ENCODE measurements around the gene GDF9. TPM values are rescaled to one million over a fixed set of nuclear protein-coding genes. Genes with fewer than 3 reads are reported as not detected.

The GDF9 gene
- total and polyA plus RNA-seq, 10 of the 15 experiments (the other 5 are each of a cell fraction or from before 2014, with no cell fraction given), result 0.11 to 1.5 (median 0.34) TPM

DNA sequence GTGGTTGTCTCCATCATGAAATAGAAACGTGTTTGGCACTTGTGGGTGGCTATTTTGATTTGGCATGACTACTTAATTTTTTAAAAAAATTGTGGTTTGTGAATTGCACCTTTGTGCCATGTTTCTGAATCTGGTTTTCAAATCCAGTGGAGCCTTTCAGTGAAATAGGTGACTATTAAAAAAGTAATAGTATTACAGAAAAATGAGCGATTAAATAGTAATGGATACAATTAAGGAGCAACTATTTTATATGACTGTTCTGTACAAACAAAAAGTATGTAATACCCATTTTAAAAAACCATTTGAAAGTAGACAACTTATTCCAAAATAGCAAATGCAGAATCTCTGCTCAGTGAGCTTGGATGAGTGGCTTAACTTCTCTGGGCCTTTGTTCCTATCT, 50.2 kb downstream of the GDF9 start (continued):
- TF ChIP-seq, protein P1, sequence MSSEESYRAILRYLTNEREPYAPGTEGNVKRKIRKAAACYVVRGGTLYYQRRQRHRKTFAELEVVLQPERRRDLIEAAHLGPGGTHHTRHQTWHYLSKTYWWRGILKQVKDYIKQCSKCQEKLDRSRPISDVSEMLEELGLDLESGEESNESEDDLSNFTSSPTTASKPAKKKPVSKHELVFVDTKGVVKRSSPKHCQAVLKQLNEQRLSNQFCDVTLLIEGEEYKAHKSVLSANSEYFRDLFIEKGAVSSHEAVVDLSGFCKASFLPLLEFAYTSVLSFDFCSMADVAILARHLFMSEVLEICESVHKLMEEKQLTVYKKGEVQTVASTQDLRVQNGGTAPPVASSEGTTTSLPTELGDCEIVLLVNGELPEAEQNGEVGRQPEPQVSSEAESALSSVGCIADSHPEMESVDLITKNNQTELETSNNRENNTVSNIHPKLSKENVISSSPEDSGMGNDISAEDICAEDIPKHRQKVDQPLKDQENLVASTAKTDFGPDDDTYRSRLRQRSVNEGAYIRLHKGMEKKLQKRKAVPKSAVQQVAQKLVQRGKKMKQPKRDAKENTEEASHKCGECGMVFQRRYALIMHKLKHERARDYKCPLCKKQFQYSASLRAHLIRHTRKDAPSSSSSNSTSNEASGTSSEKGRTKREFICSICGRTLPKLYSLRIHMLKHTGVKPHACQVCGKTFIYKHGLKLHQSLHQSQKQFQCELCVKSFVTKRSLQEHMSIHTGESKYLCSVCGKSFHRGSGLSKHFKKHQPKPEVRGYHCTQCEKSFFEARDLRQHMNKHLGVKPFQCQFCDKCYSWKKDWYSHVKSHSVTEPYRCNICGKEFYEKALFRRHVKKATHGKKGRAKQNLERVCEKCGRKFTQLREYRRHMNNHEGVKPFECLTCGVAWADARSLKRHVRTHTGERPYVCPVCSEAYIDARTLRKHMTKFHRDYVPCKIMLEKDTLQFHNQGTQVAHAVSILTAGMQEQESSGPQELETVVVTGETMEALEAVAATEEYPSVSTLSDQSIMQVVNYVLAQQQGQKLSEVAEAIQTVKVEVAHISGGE (CRISPR knock-in tag; IDR thresholded peaks at IDR 0.05), result no peak

DNA sequence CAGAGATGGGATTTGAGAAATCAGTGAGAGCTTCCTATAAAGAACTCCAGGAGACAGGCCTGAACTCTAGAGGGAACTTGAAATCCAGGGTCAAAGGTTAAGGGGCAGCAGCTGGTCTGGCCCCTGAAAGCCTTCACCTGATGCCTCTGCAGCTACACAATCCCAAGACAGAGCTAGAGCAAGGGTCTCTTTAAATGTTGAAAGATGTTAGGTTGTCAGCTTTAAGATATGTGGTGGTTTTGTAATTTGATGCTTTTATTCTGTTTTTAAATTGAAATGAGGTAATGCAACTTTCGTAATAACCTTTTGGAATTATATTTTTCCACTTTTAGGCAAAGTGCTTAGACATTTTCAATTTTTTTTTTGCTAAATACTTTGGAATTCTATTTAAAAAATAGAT, 50.8 kb downstream of the GDF9 start:
- WGBS (ENCODE audit: insufficient coverage, insufficient replicate concordance, low lambda C conversion rate, missing lambda C conversion rate), result 100% methylated on average over 1 of the region's 1 CpG
- DNase-seq (ENCODE audit: low read depth, low spot score), result no peak
- H3K4me1 ChIP-seq (ENCODE audit: control insufficient read depth, insufficient read depth, low read length), result no peaks in the 10 kb centered on the region; the same call in 1 of the 2 replicates
- intact Hi-C loops (cut with micrococcal nuclease; ENCODE audit: unreplicated experiment), result no loop called here
- CTCF ChIA-PET, result interaction anchor here (0.7 to 7.7 kb wide), 8 partner anchors 13 to 315 kb away, joined by 3 to 136 read pairs (median 4); partner anchors contain the start of gene CCNI2
- H3K27ac ChIP-seq (ENCODE audit: control insufficient read depth, insufficient read depth), result no peak overlapping the region
- H3K4me2 ChIP-seq (ENCODE audit: control insufficient read depth, insufficient read depth), result no peak overlapping the region
- peaks cover 0 to 11% of the 10 kb centered on the region in 2 experiments; a peak in 2 of 4 replicates for H3K27me3 ChIP-seq (replicated peaks in 1 of 2; ENCODE audit: control insufficient read depth in 2 of 2, insufficient read depth in 2 of 2, low read length in 1 of 2)
- H3K4me3 ChIP-seq, result no peak overlapping the region
- no peaks in the 10 kb centered on the region for H4K20me1 ChIP-seq (ENCODE audit: control insufficient read depth, insufficient read depth)
- POLR2A ChIA-PET, result interaction anchor here (0.6 kb wide), 1 partner anchor 54 kb away, joined by 3 read pairs; no protein-coding TSS in a partner anchor
- FAIRE-seq, result no peak
- in situ Hi-C loops (cut with MboI), result loop anchor here (5.0 kb wide), 1 partner anchor 428 kb away; no protein-coding TSS in a partner anchor
- no TSS peak for BruUV-seq (replicated peaks)
- RAD21 ChIA-PET (ENCODE audit: unreplicated experiment), result interaction anchor here (0.7 to 7.7 kb wide), 4 partner anchors 7 to 288 kb away, joined by 3 to 106 read pairs (median 4); no protein-coding TSS in a partner anchor
- no peak overlapping the region for H2AFZ ChIP-seq (ENCODE audit: control insufficient read depth, low read depth, low read length)
- peak; percentile 54 for TF ChIP-seq NR2C1 (IDR thresholded peaks at IDR 0.05)
- peak; percentile 61; the same call in 1 of the 2 replicates for TF ChIP-seq NR2F1 (conservative IDR thresholded peaks at IDR 0.05)
- TF ChIP-seq POLR2A (IDR thresholded peaks at IDR 0.05; ENCODE audit: low read depth, low read length), result no peak
- TF ChIP-seq SREBF2 (IDR thresholded peaks at IDR 0.05; ENCODE audit: low read length), result no peak
- no peaks in the 10 kb centered on the region for H3K79me2 ChIP-seq (ENCODE audit: control insufficient read depth, insufficient read depth, low read length)
- SMC1A ChIA-PET (ENCODE audit: uncharacterized antibody, unreplicated experiment), result interaction anchor here (0.6 to 1.4 kb wide), 3 partner anchors 30 to 223 kb away, joined by 3 read pairs; no protein-coding TSS in a partner anchor
- H3K9me3 ChIP-seq (replicated peaks; ENCODE audit: control insufficient read depth, insufficient read depth, low read length), result no peaks in the 10 kb centered on the region; the same call in 2 of the 3 replicates
- ATAC-seq, result no peak
- H3K36me3 ChIP-seq (ENCODE audit: control insufficient read depth in 2 of 2, insufficient read depth in 2 of 2, low read length in 1 of 2), result no peaks in the 10 kb centered on the region
- H3K9ac ChIP-seq (ENCODE audit: control insufficient read depth, insufficient read depth, low read length), result no peak overlapping the region

Data from GM12878 (cell line).